GM19438 (cell line): ENCODE results near the gene LRRC56.

ENCODE experiments used
- ATAC-seq: cut with Tn5 transposase; IDR thresholded peaks from one replicate; pipeline ENCODE4 v1.9.1; 2021; ENCODE audit warnings: low read depth; ENCODE audit not compliant: unreplicated experiment

Gene LRRC56

DNA sequence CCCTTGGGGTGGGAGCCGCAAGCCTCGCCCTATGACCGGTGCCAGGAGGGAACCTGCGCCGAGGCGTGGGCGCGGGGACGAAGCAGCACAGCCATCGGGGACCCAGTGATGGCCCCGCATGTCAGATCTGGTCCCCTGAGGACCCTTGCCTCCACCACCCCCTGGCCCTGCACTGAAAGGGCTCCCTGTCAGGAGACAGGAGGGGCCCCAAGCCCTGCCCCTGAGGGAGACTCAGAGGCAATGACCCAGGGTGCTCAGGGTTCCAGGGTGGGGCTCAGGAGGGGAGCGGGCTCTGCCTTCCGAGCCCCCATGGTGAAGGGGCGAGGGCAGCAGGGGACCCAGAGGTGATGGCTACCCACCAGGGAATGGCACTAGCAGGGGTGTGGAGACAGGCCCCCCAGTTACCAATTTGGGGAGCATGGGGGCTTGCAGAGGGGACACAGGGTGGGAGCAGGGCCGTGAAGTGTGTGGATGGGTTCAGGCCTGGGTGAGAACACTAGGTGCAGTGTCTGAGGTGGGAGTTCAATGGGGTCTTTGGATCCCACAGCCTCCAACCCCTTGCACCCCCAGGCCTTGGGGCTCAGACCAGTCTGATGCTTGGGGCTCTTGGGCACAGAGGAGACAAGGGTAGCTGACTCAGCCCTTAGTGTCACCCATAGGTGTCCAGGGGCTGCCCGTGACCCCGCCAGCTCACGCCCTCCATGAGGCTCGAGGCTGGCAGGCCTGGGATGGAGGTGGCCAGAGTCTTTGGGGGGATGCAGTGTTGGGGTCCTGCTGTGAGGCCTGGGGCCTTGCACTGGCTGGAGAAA, 499 bp downstream of the LRRC56 start:
- ATAC-seq = no peak

DNA sequence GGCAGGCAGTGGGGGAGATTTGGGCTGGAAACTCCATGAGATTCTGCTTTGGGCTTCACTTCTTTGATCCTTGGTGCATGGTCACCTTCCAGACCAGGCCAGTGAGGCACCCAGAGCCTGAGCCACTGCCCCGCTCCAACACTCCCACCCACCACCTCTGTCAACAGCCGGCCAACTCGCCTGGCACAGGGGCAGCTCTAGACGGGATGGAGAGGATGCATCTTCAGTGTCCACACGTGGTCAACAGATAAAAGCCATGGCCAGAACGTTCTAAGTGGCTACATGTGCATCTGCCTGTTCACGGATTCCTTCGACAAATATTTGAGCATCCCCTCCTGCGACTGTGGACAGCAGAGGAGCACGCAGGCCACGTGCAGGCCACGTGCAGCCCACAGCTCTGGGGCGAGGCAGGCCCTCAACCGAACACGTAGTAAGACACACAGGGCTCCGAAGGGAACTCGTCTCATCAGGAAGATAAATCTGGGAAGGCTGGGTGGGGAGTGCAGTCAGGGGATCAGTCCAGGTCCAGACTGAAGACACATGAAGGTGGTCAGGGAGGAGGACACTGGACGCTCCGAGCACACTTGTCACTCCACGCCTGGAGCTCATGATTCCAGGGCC, 1.2 kb downstream of the LRRC56 start:
- ATAC-seq = no peak

DNA sequence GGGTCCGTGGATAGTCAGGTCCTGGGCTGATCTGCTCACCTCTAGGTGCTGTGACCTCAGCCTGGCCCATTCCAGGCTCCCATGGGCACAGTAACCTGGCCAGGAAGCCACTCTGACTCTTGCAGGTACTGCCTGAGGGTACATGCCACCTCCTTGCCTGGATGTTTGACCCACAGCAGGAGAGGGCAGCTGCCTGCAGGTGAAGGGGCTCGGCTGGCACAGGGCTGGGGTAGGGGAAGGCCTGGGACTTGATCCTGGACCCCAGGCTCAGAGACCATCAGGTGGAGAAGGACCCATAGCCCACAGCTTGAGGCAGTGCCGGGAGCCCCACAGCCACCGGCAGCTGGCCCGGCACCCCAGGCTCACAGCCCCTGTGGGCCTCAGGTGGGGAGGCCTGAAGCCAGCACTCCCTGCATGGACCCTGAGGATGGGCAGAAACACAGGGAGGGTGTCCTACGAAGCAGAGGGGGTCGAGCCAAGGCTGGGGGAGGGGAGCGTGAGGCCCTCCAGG, 2.7 kb downstream of the LRRC56 start:
- ATAC-seq = no peak

GRCh38 chr11:540583-541432, 3.5 kb downstream of the LRRC56 start:
- ATAC-seq = no peak

- ATAC-seq = no peak
These were observed 4.1 kb downstream of the LRRC56 start for GRCh38 chr11:541433-541885.

GRCh38 chr11:544817-545166, 7.5 kb downstream of the LRRC56 start:
- no peak for ATAC-seq

- no peak for ATAC-seq
These were observed 7.8 kb downstream of the LRRC56 start for GRCh38 chr11:545171-545570.

DNA sequence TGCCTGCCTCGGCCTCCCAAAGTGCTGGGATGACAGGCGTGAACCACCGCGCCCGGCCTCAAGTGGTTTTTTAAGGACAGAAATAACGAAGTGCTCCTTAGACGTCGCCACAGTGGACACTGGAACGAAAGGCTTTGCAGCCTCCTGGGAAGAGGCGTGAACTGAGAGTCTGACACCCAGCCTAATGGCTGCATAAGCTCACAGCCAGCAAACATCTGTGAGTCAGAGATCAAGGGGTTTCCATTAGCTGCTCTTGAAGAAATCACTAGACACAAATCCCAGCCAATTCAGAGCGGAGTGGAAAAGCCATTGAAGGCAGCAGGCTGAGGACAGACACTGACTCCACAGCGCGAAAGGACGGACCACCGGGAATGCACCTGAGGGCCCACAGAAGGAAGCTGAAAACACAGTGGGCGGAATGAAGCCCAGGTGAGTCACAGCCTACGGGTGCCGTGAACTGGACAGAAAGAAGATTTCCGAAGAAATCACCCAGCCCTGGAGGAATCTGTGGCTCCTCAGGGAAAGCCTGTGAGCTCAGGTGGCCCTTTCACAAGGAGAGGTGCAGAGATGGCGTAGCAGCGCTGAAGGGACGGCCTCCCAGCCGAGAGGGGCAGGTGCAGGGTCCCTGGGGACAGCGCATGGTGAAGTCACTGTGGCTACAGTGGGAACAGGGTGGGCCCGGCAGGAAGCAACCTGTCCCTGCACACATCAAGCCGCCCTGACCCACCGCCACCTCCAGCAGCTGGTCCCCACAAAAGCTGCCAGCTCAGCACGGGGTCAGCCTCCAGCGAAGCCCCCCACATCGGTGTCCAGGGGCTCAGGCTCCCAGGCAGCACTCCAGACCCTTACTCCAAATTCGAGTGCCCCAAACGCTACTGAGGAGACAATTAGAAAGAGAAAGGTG, 11.6 kb downstream of the LRRC56 start:
- no peak for ATAC-seq

GRCh38 chr11:550021-550745, 12.9 kb downstream of the LRRC56 start:
- no peak for ATAC-seq

GRCh38 chr11:550746-551085, 13.4 kb downstream of the LRRC56 start:
- ATAC-seq = no peak

DNA sequence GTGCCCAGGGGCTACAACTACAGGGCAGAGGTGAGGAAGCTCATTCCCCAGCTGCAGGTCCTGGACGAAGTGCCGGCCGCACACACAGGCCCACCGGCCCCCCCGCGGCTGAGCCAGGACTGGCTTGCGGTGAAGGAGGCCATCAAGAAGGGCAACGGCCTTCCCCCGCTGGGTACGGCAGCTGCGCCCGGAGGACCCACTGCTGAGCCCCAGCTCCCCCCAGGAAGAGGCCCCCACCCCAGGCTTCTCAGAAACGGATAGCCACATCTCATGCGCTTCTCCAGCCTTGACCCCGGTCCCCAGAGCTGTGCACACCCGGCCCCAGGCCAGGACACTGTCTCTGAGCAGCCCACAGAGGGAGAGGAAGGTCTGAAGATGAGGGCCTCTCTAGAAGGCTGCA, 13.8 kb downstream of the LRRC56 start:
- no peak for ATAC-seq

DNA sequence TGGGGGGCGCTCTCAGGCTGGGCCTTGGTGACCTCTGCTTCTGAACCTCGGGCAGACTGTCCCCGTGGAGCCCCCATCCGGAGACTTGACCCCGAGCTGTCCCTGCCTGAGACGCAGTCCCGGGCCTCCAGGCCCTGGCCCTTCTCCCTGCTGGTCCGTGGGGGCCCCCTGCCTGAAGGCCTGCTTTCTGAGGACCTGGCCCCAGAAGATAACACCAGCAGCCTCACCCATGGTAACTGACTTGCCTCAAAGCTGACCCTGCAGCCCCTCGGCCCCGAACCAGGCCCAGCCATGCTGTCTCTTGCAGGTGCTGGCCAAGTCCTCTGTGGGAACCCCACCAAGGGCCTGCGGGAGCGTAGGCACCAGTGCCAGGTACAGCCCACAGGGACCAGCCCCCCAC, 14.3 kb downstream of the LRRC56 start:
- no peak for ATAC-seq

- ATAC-seq = no peak
These were observed 16.0 kb downstream of the LRRC56 start for GRCh38 chr11:553083-553987.

GRCh38 chr11:553988-554340, 16.6 kb downstream of the LRRC56 start:
- no peak for ATAC-seq

- ATAC-seq = no peak
These were observed 17.3 kb downstream of the LRRC56 start for GRCh38 chr11:554428-555226.

- no peak for ATAC-seq
These were observed 18.0 kb downstream of the LRRC56 start for GRCh38 chr11:555227-555779.

DNA sequence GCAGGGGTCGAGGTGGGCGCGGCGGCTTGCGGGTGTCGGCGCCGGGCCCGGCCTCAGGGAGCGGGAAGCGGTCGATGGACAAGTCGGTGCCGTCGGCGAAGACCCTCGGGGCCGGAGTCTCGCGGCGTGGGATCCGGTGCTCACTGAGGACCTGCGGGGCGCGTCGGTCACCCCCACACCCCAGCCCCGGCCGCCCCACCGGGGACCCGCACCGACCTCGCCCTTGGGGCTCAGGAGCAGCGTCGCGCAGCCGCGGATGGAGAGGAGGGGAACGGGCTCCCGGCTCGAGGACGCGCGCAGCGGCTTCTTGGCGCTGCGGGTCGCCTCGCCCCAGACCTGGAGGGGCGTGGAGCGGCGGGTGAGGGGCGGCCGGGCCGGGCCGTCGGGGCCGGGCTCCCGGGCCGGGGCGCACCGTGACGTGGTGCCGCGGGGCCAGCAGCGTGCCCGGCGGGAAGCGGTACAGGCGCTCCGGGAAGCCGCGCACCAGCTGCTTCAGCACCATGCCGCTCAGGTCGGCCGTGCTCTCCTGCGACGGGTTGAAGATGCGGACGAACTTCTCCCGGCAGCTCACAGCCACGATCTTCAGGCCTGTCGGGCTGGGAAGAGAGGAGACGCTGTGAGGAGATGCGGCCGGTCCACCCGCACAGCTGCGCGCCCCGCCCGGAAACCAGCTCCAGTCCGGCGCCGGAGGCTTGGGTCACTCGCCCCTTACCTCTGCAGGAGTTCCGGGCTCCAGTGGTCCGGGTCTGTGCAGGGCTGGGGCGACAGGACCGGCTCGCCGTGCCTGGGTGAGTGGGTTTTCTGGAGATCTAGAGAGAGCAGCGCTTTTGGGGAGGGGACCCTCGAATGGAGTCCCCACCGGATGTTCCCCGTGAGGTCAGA, 18.7 kb downstream of the LRRC56 start:
- no peak for ATAC-seq
